GM23338 (cell line): ENCODE results near the gene PDP2.

Experiments used
- CTCF ChIP-seq, 2 experiments: fragments of 200-600 bp in 1 of 2; sonication (generic) in 1 of 2; conservative IDR thresholded peaks; 2 replicates each; pipeline versions ENCODE4 v1.5.1 to v1.6.1; 2016 to 2017; ENCODE audit warnings: antibody characterized with exemption in 2 of 2, low read depth in 2 of 2, mild to moderate bottlenecking in 2 of 2, moderate library complexity in 1 of 2
- ETS1 ChIP-seq: IDR thresholded peaks from 2 replicates; pipeline ENCODE4 v1.6.1; 2016; ENCODE audit warnings: antibody characterized with exemption
- EZH2 ChIP-seq: fragments of 200-600 bp; sonication (generic); IDR thresholded peaks from one replicate; pipeline ENCODE4 v1.8.0; 2017; ENCODE audit warnings: antibody characterized with exemption, mild to moderate bottlenecking, low read depth; ENCODE audit not compliant: unreplicated experiment
- EZH2phosphoT487 ChIP-seq: fragments of 200-600 bp; sonication (generic); IDR thresholded peaks from one replicate; pipeline ENCODE4 v1.8.1; 2018; ENCODE audit warnings: antibody characterized with exemption; ENCODE audit not compliant: unreplicated experiment
- JUNB ChIP-seq: IDR thresholded peaks from one replicate; pipeline ENCODE4 v1.6.1; 2016; ENCODE audit warnings: antibody characterized with exemption; ENCODE audit not compliant: unreplicated experiment
- NANOG ChIP-seq: IDR thresholded peaks from 2 replicates; pipeline ENCODE4 v1.6.1; 2016; ENCODE audit warnings: antibody characterized with exemption, borderline replicate concordance
- POLR2AphosphoS5 ChIP-seq: IDR thresholded peaks from 2 replicates; pipeline ENCODE4 v1.6.1; 2016; ENCODE audit warnings: antibody characterized with exemption, low read depth
- REST ChIP-seq: IDR thresholded peaks from one replicate; pipeline ENCODE4 v1.6.1; 2018; ENCODE audit warnings: antibody characterized with exemption; ENCODE audit not compliant: unreplicated experiment
- STAT1 ChIP-seq: IDR thresholded peaks from one replicate; pipeline ENCODE4 v1.6.1; 2016; ENCODE audit warnings: antibody characterized with exemption; ENCODE audit not compliant: unreplicated experiment

GRCh38 chr16:66940236-66940635 lies 59.9 kb downstream of the PDP2 start:
- TF ChIP-seq EZH2 (no peak), CTCF (conservative IDR thresholded peaks at IDR 0.05; ENCODE audit: low read depth in 2 of 2) (no peak), ETS1 (no peak), REST (no peak), POLR2AphosphoS5 (no peak), EZH2phosphoT487 (no peak), JUNB (no peak), NANOG (no peak), STAT1 (no peak)
